Natural killer cell (primary cell): Measurements from ENCODE around the gene SLC2A4. TPM values are rescaled to one million over a fixed set of nuclear protein-coding genes. Genes with fewer than 3 reads are reported as not detected.
A peak's percentile ranks its signal among the peaks of the same experiment; 100 is the strongest.

Experiments used
- ATAC-seq, 3 donors: fragments of 150-1000 bp in 2 of 3; fragments of 200-7000 bp in 1 of 3; cut with Tn5 transposase; 1 replicate in 1 of 3; 2 replicates in 2 of 3; pipeline ENCODE4 v1.10.0; 2021; ENCODE audit warnings: mild to moderate bottlenecking in 2 of 3, moderate library complexity in 2 of 3
- DNase-seq, 2 donors: peaks; one replicate each; pipeline versions ENCODE4 v3.0.0 to v3.0.0-alpha.2; 2013 to 2021; ENCODE audit warnings: mixed read lengths in 1 of 2
- H3K27ac ChIP-seq: one replicate; pipeline ENCODE4 v1.5.1; 2013; ENCODE audit warnings: mild to moderate bottlenecking, low read length
- H3K27me3 ChIP-seq: one replicate; pipeline ENCODE4 v1.6.1; 2013; ENCODE audit warnings: low read length; ENCODE audit not compliant: control insufficient read depth, insufficient read depth
- H3K36me3 ChIP-seq: one replicate; pipeline ENCODE4 v1.6.1; 2013; ENCODE audit warnings: low read length; ENCODE audit not compliant: control insufficient read depth, insufficient read depth
- H3K4me1 ChIP-seq: one replicate; pipeline ENCODE4 v1.6.1; 2013; ENCODE audit warnings: low read length; ENCODE audit not compliant: control insufficient read depth, insufficient read depth
- H3K4me3 ChIP-seq: one replicate; pipeline ENCODE4 v1.5.1; 2013; ENCODE audit warnings: low read length
- H3K9me3 ChIP-seq: one replicate; pipeline ENCODE4 v1.6.1; 2013; ENCODE audit warnings: low read length; ENCODE audit not compliant: control insufficient read depth, insufficient read depth
- H3K27ac Mint-ChIP-seq, 2 donors: one replicate each; pipeline ENCODE4 v1.8.0; 2022; ENCODE audit warnings: mild to moderate bottlenecking in 2 of 2, mixed read lengths in 2 of 2, moderate library complexity in 1 of 2
- H3K27me3 Mint-ChIP-seq, 2 donors: one replicate each; pipeline ENCODE4 v1.8.0; 2022; ENCODE audit warnings: low read depth in 2 of 2, mixed read lengths in 2 of 2
- H3K36me3 Mint-ChIP-seq: one replicate; pipeline ENCODE4 v1.8.0; 2022; ENCODE audit warnings: mixed read lengths
- H3K4me1 Mint-ChIP-seq, 2 donors: one replicate each; pipeline ENCODE4 v1.8.0; 2022; ENCODE audit warnings: mixed read lengths in 2 of 2
- H3K4me3 Mint-ChIP-seq: one replicate; pipeline ENCODE4 v1.8.0; 2022; ENCODE audit warnings: mild to moderate bottlenecking, moderate library complexity, mixed read lengths
- H3K9me3 Mint-ChIP-seq, 2 donors: one replicate each; pipeline ENCODE4 v1.8.0; 2022; ENCODE audit warnings: mixed read lengths in 2 of 2
- WGBS: methylation state at CpG from one replicate; pipeline ENCODE4 v1.1.7; 2013; ENCODE audit warnings: missing lambda C conversion rate; ENCODE audit not compliant: insufficient coverage; 5-methylcytosine and 5-hydroxymethylcytosine counted together
- intact Hi-C: fragments of 100-400 bp; cut with micrococcal nuclease; formaldehyde crosslinking; loops from one replicate; pipeline ENCODE4 v1.14.2; 2022
- total RNA-seq, 4 donors: library from RNA; stranded (reverse); fragments of 120-200 nt in 1 of 4; gene quantifications; one replicate each; pipeline versions ENCODE4 v1.2.3 to v1.2.4, GENCODE V29; 2013 to 2022
- TF ChIP-seq, protein P1 (sequence below): fragments of 200-600 bp; IDR thresholded peaks from one replicate; pipeline ENCODE4 v1.8.0; 2022; ENCODE audit warnings: antibody characterized with exemption

SLC2A4 gene
- total RNA-seq, 3 donors from 2014 or later (not counting 1 experiment from before 2014, with no cell fraction given): not detected

DNA sequence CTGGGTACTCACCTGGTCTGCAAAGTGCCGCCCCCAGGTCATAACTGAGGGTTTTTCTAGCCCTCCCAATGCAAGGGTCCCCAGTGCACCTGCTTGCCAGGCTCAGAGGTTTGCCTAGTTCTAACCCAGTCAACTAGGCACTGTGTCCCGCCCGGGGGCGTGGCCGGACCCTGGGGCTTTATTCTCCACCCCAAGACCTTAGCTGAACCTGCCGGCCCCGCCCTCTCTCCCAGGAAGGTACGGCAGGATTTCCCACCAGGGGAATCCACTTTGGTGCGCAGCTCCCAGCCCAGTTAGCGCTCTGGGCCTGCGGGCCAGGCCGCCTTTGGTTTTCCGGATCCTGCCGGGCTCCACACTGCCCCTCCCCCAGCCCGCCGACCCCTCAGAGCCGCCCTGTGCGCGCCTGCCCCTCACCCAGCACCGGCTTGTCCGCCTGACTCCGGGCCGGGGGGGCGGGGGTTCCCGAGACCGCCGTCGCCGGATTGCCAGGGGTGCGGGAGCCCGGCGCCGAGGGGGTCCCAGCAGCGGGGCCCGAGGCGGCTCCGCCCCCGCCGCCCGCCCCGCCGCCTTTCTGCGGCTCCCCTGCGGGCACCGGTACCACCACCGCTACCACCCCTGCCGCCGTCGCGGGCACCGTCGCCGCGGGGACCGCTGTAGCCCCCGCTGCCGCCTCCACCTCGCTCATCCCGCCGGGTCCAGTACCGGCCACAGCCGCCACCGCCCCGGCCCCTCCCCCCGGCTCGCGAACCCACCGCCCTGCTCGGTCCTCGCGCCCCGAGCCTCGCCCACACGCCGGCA is 12.5 kb downstream of the SLC2A4 start:
- H3K4me3 ChIP-seq: no peak overlapping the region
- no peak for ATAC-seq
- H3K27ac Mint-ChIP-seq: no peak overlapping the region

DNA sequence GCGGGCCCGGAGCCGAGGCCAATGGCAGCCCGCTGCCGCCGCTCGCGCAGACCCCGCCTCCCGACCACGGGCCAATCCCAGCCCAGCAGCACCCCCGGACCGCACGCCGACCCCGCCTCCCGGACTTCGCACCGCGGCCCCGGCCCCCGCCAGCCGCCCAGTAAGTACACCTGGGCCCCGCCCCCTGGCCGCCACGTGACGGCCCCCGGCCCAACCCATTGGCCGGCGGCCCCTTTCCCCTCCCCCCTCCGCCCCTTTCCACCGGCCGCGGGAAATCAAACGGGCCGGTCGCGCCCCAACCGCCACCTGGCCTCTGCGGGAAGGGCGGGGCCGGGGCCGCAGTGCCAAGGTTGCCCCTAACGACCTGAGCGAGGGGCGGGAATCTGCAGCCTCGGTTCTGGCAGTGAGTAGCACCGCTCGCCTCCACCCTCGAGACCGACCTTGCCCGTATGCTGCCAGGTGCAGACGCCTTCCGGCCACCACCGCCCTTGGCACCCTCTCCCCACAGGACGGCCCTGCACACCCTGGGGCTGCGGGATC is 13.2 kb downstream of the SLC2A4 start, which contains the start of gene YBX2:
Gene YBX2, minus strand, starts transcription at position 26 of the 540 bp plus-strand sequence. CDS start 139 bp downstream, outside the sequence.
- H3K9me3 ChIP-seq: no peaks in the 10 kb centered on the region
- TF ChIP-seq, protein P1, sequence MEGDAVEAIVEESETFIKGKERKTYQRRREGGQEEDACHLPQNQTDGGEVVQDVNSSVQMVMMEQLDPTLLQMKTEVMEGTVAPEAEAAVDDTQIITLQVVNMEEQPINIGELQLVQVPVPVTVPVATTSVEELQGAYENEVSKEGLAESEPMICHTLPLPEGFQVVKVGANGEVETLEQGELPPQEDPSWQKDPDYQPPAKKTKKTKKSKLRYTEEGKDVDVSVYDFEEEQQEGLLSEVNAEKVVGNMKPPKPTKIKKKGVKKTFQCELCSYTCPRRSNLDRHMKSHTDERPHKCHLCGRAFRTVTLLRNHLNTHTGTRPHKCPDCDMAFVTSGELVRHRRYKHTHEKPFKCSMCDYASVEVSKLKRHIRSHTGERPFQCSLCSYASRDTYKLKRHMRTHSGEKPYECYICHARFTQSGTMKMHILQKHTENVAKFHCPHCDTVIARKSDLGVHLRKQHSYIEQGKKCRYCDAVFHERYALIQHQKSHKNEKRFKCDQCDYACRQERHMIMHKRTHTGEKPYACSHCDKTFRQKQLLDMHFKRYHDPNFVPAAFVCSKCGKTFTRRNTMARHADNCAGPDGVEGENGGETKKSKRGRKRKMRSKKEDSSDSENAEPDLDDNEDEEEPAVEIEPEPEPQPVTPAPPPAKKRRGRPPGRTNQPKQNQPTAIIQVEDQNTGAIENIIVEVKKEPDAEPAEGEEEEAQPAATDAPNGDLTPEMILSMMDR: no peak
- peak; percentile 76 to 84 (median 83) for ATAC-seq
- intact Hi-C loops: loop anchor here (5.0 kb wide), 1 partner anchor 247 kb away; no protein-coding TSS in a partner anchor
- peak; percentile 63 to 84 for DNase-seq
- Mint-ChIP-seq H3K27me3 (peaks cover 7 to 18% of the 10 kb centered on the region in 2 donors), H3K4me3 (peak within 1 kb of the TSS; percentile 95), H3K27ac (peak within 1 kb of the TSS in 1 of 2 donors; percentile 63), H3K9me3 (no peaks in the 10 kb centered on the region), H3K4me1 (peaks cover 19 to 24% of the 10 kb centered on the region in 2 donors), H3K36me3 (no peaks in the 10 kb centered on the region)
- peaks cover 18% of the 10 kb centered on the region for H3K27me3 ChIP-seq
- peaks cover 28% of the 10 kb centered on the region for H3K4me1 ChIP-seq
- WGBS: under 1% methylated on average over 57 of the region's 57 CpGs
- no peaks in the 10 kb centered on the region for H3K36me3 ChIP-seq
- no peak within 1 kb of the TSS for H3K4me3 ChIP-seq
- H3K27ac ChIP-seq: no peak within 1 kb of the TSS

More for the DNA sequence above, 12.5 kb downstream of the SLC2A4 start:
- H3K36me3 ChIP-seq: no peaks in the 10 kb centered on the region
- H3K9me3 Mint-ChIP-seq: no peaks in the 10 kb centered on the region
- no peak overlapping the region for H3K27ac ChIP-seq
- H3K4me1 Mint-ChIP-seq: peaks cover 19 to 24% of the 10 kb centered on the region in 2 donors
- intact Hi-C loops: loop anchor here (5.0 kb wide), 1 partner anchor 247 kb away; no protein-coding TSS in a partner anchor
- TF ChIP-seq, protein P1: no peak
- H3K4me1 ChIP-seq: peaks cover 28% of the 10 kb centered on the region
- peak overlapping the region; percentile 66 for H3K4me3 Mint-ChIP-seq
- peak in 1 of 2 donors; percentile 57 for DNase-seq
- WGBS: 4% methylated on average over 75 of the region's 75 CpGs
- H3K27me3 Mint-ChIP-seq: peaks cover 7 to 18% of the 10 kb centered on the region in 2 donors
- no peaks in the 10 kb centered on the region for H3K9me3 ChIP-seq
- no peaks in the 10 kb centered on the region for H3K36me3 Mint-ChIP-seq
- peaks cover 18% of the 10 kb centered on the region for H3K27me3 ChIP-seq

DNA sequence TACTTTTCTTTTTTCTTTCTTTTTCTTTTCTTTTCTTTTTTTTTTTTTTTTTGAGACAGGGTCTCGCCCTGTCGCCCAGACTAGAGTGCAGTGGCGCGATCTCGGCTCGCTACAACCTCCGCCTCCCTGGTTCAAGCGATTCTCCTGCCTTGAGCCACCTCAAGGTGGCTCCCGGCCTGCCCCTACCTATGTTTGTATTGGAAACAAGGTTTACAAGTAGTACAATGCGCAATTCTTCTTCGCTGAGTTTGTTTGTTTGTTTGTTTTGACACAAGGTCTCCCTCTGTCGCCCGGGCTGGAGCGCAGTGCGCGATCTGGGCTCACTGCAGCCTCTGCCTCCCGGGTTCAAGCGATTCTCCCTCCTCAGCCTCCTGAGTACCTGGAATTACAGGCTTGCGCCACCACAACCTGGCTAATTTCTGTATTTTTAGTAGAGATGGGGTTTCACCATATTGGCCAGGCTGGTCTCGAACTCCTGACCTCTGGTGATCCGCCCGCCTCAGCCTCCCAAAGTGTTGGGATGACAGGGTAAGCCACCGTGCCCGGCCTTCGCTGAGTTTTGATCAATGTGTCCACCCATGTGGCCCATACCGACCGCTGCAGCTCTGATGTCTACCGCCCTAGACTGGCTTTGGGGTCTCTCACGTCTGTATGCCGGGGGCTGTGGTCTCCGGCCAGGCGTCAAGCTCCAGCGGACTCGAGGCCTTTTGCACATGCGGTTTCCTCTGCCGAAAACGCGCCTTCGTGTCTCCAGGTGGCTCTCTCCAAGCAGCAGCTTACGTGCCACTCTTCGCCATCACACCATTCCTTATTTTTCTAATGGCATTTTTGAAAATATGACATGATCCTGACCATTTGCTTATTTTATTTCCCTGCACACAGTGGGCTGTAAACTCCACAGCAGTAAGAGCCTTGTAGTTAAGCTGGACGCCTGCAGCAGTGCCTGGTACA is 14.0 kb downstream of the SLC2A4 start:
- Mint-ChIP-seq H3K9me3 (no peaks in the 10 kb centered on the region), H3K4me1 (peaks cover 19 to 24% of the 10 kb centered on the region in 2 donors), H3K27ac (peak overlapping the region in 1 of 2 donors; percentile 63), H3K27me3 (peaks cover 7 to 20% of the 10 kb centered on the region in 2 donors), H3K36me3 (no peaks in the 10 kb centered on the region), H3K4me3 (peak overlapping the region; percentile 95)
- DNase-seq (peak in 1 of 2 donors; percentile 43), ATAC-seq (no peak)
- WGBS: 46% methylated on average over 42 of the region's 42 CpGs
- Histone ChIP-seq H3K4me3 (no peak overlapping the region), H3K27ac (no peak overlapping the region), H3K4me1 (peaks cover 28% of the 10 kb centered on the region), H3K36me3 (no peaks in the 10 kb centered on the region), H3K9me3 (no peaks in the 10 kb centered on the region), H3K27me3 (peaks cover 18% of the 10 kb centered on the region)
- TF ChIP-seq, protein P1: no peak
- intact Hi-C loops: loop anchor here (1.0 kb wide), 1 partner anchor 15 kb away; no protein-coding TSS in a partner anchor
